Measurements from ENCODE around the gene ACIN1.

The ACIN1 gene

DNA sequence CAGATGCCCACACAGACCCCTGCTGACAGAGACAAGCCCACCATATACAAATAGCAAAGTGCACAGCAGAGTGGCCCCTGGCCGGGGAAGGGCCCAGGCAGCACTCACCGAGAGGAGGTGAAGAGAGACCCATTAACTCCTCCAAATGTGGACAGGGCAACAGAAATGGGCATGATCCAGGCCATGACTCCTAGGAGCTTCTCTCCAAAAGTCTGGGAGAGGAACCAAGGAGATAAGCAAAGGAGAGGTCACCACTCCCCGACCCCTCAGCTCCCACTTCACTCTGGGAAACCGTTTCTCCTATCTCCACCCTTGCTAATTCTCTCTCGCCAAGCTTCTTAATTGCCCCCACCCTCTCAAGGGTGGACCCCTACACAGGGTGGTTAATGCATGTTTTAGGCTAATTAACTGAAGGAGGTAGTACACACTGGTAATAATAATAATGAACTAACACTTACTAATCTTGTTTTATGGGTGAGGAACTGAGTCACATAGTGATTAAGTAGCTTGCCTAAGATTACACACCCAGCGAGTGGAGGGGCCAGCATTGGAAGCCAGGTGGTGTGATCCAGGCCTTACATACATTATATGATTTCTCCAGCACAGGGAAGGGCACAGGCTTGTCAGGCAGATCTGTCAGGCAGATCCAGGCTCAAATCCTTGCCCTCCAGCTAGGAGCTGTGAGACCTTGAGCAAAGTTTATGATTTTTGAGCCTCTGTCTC lies 43.0 kb upstream of the ACIN1 start:
- no peak overlapping the region for H3K4me3 ChIP-seq (replicated peaks; ENCODE audit: insufficient read depth, low read length)
- no peak overlapping the region for H3K27ac ChIP-seq (replicated peaks)
- no peak for DNase-seq (ENCODE audit: low read depth in 1 of 2, low spot score in 1 of 2)
- no peak for TF ChIP-seq REST (IDR thresholded peaks at IDR 0.05; ENCODE audit: insufficient replicate concordance, low read depth)
- no peak for TF ChIP-seq SPI1 (IDR thresholded peaks at IDR 0.05; ENCODE audit: borderline replicate concordance, low read depth)
- no peak for TF ChIP-seq POLR2AphosphoS5 (IDR thresholded peaks at IDR 0.05; ENCODE audit: low read depth)
- TF ChIP-seq, protein P1, sequence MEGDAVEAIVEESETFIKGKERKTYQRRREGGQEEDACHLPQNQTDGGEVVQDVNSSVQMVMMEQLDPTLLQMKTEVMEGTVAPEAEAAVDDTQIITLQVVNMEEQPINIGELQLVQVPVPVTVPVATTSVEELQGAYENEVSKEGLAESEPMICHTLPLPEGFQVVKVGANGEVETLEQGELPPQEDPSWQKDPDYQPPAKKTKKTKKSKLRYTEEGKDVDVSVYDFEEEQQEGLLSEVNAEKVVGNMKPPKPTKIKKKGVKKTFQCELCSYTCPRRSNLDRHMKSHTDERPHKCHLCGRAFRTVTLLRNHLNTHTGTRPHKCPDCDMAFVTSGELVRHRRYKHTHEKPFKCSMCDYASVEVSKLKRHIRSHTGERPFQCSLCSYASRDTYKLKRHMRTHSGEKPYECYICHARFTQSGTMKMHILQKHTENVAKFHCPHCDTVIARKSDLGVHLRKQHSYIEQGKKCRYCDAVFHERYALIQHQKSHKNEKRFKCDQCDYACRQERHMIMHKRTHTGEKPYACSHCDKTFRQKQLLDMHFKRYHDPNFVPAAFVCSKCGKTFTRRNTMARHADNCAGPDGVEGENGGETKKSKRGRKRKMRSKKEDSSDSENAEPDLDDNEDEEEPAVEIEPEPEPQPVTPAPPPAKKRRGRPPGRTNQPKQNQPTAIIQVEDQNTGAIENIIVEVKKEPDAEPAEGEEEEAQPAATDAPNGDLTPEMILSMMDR (IDR thresholded peaks at IDR 0.05; ENCODE audit: insufficient read depth, low read length): no peak
- no peak for TF ChIP-seq GABPA (IDR thresholded peaks at IDR 0.05; ENCODE audit: low read depth)
- no peaks in the 10 kb centered on the region for H3K27me3 ChIP-seq (ENCODE audit: insufficient read depth, poor library complexity, severe bottlenecking)

DNA sequence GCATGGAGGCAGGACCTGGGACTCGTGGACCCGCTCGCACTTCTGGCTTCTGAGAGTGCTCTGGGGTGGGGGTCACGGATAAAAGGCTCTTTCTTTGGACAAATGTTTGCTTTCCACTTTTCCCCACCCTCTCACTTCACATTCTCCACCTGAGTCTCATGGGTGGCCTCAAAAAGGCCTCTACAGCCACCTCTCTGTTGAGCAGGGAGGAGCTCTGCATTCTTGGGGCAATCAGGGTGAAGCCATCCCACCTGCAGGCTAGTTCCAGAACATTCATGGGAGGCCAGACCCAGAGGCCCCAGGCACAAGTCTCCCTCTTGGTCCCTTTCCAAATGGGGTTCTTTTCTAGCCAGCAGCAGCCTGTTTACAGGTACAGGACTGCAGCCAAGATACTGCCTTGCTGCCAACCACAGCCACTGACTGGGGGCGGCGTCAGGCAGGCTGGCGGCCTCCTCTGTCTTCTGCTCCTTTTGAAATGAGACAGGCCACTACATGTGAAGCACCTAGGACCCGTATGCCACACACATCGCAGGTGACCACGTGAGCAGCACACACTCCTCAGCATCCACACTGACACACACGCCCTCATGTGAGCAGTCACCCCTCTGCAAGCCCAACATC lies 42.4 kb upstream of the ACIN1 start:
- TF ChIP-seq, protein P1 (IDR thresholded peaks at IDR 0.05; ENCODE audit: insufficient read depth, low read length): no peak
- TF ChIP-seq POLR2AphosphoS5 (IDR thresholded peaks at IDR 0.05; ENCODE audit: low read depth) (no peak), SPI1 (IDR thresholded peaks at IDR 0.05; ENCODE audit: borderline replicate concordance, low read depth) (no peak), REST (IDR thresholded peaks at IDR 0.05; ENCODE audit: insufficient replicate concordance, low read depth) (no peak), GABPA (IDR thresholded peaks at IDR 0.05; ENCODE audit: low read depth) (no peak)
- DNase-seq (ENCODE audit: low read depth in 1 of 2, low spot score in 1 of 2): no peak
- H3K27ac ChIP-seq (replicated peaks): no peak overlapping the region
- H3K4me3 ChIP-seq (replicated peaks; ENCODE audit: insufficient read depth, low read length): no peak overlapping the region
- H3K27me3 ChIP-seq (ENCODE audit: insufficient read depth, poor library complexity, severe bottlenecking): no peaks in the 10 kb centered on the region

DNA sequence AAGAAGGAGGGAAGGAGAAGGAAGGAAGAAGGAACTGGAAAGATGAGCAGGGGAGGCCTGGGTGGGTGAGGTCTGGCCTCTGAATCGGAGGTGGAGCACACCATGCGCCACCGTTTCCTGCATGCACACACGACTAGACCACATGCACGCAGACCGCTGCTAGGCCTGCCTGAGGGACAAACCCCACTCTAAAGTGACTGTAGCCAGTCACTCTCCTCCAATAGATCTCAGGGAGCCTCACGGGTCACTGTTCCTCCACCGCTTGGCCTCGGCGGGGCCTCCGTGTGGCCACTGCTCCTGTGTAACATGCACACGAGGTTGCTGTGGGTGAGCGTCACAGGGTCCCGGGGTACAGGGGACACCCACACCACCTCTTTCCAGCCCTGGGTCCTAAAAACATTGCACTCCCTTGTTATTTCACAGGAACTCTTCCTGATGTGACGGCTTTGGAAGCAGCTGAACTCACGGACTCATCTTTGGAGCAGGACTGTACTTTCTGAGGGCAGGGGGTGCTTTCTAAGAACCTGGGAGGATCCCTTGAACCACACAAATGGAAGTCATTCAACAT lies 41.7 kb upstream of the ACIN1 start:
- no peak for DNase-seq (ENCODE audit: low read depth in 1 of 2, low spot score in 1 of 2)
- no peaks in the 10 kb centered on the region for H3K27me3 ChIP-seq (ENCODE audit: insufficient read depth, poor library complexity, severe bottlenecking)
- H3K4me3 ChIP-seq (replicated peaks; ENCODE audit: insufficient read depth, low read length): no peak overlapping the region
- H3K27ac ChIP-seq (replicated peaks): no peak overlapping the region
- TF ChIP-seq SPI1 (IDR thresholded peaks at IDR 0.05; ENCODE audit: borderline replicate concordance, low read depth) (no peak), REST (IDR thresholded peaks at IDR 0.05; ENCODE audit: insufficient replicate concordance, low read depth) (no peak), POLR2AphosphoS5 (IDR thresholded peaks at IDR 0.05; ENCODE audit: low read depth) (no peak), GABPA (IDR thresholded peaks at IDR 0.05; ENCODE audit: low read depth) (no peak)
- TF ChIP-seq, protein P1 (IDR thresholded peaks at IDR 0.05; ENCODE audit: insufficient read depth, low read length): no peak
